Lower leg skin (tissue), 4 donors: Measurements from ENCODE around the gene KTN1. TPM values are rescaled to one million over a fixed set of nuclear protein-coding genes. Genes with fewer than 3 reads are reported as not detected.

Experiments
- DNase-seq, 2 donors: peaks; one replicate each; pipeline ENCODE4 v3.0.0-alpha.2; 2019; ENCODE audit warnings: low spot score in 2 of 2
- H3K4me3 ChIP-seq: fragments of 200-600 bp; sonication (generic); 2 replicates; pipeline ENCODE4 v1.5.1; 2017; ENCODE audit warnings: mild to moderate bottlenecking, low read depth; ENCODE audit not compliant: poor library complexity, severe bottlenecking
- CTCF ChIP-seq, 3 donors: fragments of 450-650 bp; IDR thresholded peaks; one replicate each; pipeline ENCODE4 v1.5.1; 2016; ENCODE audit warnings: antibody characterized with exemption in 3 of 3, mild to moderate bottlenecking in 3 of 3, moderate library complexity in 2 of 3
- POLR2A ChIP-seq, 2 donors: fragments of 450-650 bp; IDR thresholded peaks; one replicate each; pipeline ENCODE4 v1.6.1; 2016 to 2017; ENCODE audit warnings: antibody characterized with exemption in 2 of 2, mild to moderate bottlenecking in 1 of 2, moderate library complexity in 1 of 2
- WGBS, 2 donors: methylation state at CpG; one replicate each; pipeline ENCODE4 v1.1.5; 2018; 5-methylcytosine and 5-hydroxymethylcytosine counted together
- intact Hi-C: fragments of 100-400 bp; cut with DNase I; formaldehyde crosslinking; loops from one replicate; pipeline ENCODE4 v1.15.0; 2023; ENCODE audit warnings: low total_unique reads
- total RNA-seq, 4 donors: library from RNA; depleted of rRNA; stranded (reverse); fragments of >200 nt; gene quantifications; one replicate each; pipeline ENCODE4 v1.1.0, GENCODE V29; 2016

Gene KTN1
- total RNA-seq, 4 donors from 2014 or later = 97.7 to 117 (median 106) TPM

DNA sequence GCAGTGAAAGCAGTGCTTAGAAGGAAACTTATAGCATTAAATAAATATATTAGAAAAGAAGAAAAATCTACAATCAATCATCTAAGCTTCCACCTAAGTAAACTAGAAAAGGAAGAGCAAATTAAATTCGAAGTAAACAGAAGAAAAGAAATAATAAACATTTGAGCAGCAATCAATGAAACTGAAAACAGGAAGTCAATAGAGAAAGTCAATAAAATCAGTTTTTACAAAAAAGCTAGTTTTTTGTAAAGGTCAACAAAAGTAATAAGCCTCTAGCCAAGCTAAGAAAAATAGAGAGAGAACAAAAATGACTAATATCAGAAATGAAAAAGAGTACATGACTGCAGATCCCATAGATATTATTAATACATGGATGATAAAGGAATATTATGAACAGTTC lies 34.2 kb upstream of the KTN1 start:
- TF ChIP-seq CTCF (IDR thresholded peaks at IDR 0.05) = no peak
- DNase-seq = no peak
- H3K4me3 ChIP-seq = no peak overlapping the region
- WGBS, 2 donors = 73 to 82% methylated on average over 1 of the region's 1 CpG
- intact Hi-C loops = no loop called here

- 94 to 97% methylated on average over 3 of the region's 3 CpGs for WGBS, 2 donors
- DNase-seq = no peak
- no peak overlapping the region for H3K4me3 ChIP-seq
- TF ChIP-seq CTCF (IDR thresholded peaks at IDR 0.05) = no peak
- TF ChIP-seq POLR2A (IDR thresholded peaks at IDR 0.05) = no peak
- intact Hi-C loops = no loop called here
Observed at GRCh38 chr14:55546212-55546874, 33.7 kb upstream of the KTN1 start.

- DNase-seq = no peak
- no peak for TF ChIP-seq CTCF (IDR thresholded peaks at IDR 0.05)
- no peak for TF ChIP-seq POLR2A (IDR thresholded peaks at IDR 0.05)
- 92 to 94% methylated on average over 3 of the region's 3 CpGs for WGBS, 2 donors
Observed at GRCh38 chr14:55547650-55548315, 32.2 kb upstream of the KTN1 start.

DNA sequence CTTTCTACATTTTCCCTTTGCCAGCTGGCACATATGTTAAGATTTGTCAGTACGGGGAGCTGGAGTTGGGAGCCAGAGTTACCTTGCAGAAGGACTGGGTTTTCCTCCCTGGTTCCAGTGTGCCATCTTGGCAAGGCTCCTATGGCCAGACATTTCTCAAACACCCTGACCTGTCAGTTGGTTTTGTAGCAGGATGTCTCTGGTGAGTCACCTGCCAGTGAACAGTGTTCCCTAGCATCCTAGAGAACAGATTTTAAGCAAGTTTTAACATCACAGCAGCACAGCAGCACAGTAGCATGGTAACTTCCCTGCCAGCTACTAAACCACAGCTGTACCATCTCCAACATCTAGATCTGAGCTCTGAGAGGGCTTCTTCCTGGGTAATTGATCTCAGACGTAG lies 26.2 kb upstream of the KTN1 start:
- TF ChIP-seq CTCF (IDR thresholded peaks at IDR 0.05) (no peak), POLR2A (IDR thresholded peaks at IDR 0.05) (no peak)
- no peak overlapping the region for H3K4me3 ChIP-seq
- DNase-seq = no peak
- WGBS, 2 donors = 64 to 77% methylated on average over 2 of the region's 2 CpGs
- intact Hi-C loops = no loop called here

More at GRCh38 chr14:55547650-55548315, 32.2 kb upstream of the KTN1 start:
- H3K4me3 ChIP-seq = no peak overlapping the region
- intact Hi-C loops = no loop called here

DNA sequence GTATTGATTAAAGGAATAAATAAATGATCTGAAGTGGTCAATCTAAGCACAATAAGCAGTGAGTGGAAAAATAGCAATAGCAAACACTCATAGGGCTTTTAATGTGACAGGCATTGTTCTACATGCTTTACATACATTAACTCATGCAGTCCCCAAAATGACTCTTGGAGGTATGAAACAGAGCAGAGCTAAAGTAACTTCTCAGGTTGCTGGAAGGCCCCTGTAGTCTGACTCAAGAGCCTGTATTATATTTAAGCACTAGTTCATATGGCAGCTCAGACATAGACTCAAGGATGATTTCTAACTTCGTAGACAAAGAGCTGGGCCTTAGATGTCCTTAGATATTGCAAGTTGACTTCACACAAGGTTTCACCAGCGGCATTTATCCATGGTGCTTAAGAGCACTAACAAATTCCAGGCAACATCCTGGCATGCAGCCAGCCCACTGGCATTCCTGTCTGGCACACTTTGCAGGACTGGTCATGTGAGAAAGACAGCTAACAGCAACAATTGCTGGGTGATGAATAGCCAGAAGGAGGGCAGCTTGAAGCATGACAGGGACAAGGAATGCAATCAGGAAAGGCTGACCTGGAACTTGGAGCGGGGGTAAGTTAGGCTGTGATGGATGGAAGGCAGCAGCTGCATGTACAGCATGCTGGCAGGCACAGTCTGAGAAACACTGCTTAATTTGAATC lies 22.9 kb upstream of the KTN1 start:
- intact Hi-C loops = no loop called here
- H3K4me3 ChIP-seq = no peak overlapping the region
- peak; percentile 58 to 89 for DNase-seq
- TF ChIP-seq CTCF (IDR thresholded peaks at IDR 0.05) = no peak
- no peak for TF ChIP-seq POLR2A (IDR thresholded peaks at IDR 0.05)
- 42 to 46% methylated on average over 3 of the region's 3 CpGs for WGBS, 2 donors
